HG02981 (cell line): ENCODE data around the gene TRMT13.

ENCODE experiments used
- ATAC-seq: cut with Tn5 transposase; IDR thresholded peaks from one replicate; pipeline ENCODE4 v1.9.1; 2021; ENCODE audit warnings: mild to moderate bottlenecking, moderate library complexity; ENCODE audit not compliant: unreplicated experiment

TRMT13 gene

GRCh38 chr1:100132566-100133477 lies at the start of gene TRMT13, which contains the start of gene SASS6:
Gene TRMT13, plus strand, starts transcription at chr1:100133163. Its CDS starts 6 bp downstream, at chr1:100133169.
Gene SASS6, minus strand, starts transcription at chr1:100132930. Its CDS starts 116 bp downstream, at chr1:100132814.
- ATAC-seq, result peak; percentile 92

- no peak for ATAC-seq
Measured at GRCh38 chr1:100087396-100087795, 45.6 kb upstream of the TRMT13 start.

- no peak for ATAC-seq
Measured at GRCh38 chr1:100089082-100089481, 43.9 kb upstream of the TRMT13 start.

GRCh38 chr1:100090471-100090870 lies 42.5 kb upstream of the TRMT13 start:
- no peak for ATAC-seq

- no peak for ATAC-seq
Measured at GRCh38 chr1:100100202-100100601, 32.8 kb upstream of the TRMT13 start.

- no peak for ATAC-seq
Measured at GRCh38 chr1:100101564-100101963, 31.4 kb upstream of the TRMT13 start.

GRCh38 chr1:100107696-100108095 lies 25.3 kb upstream of the TRMT13 start:
- no peak for ATAC-seq

- ATAC-seq, result no peak
Measured at GRCh38 chr1:100109554-100110066, 23.4 kb upstream of the TRMT13 start.

- ATAC-seq, result no peak
Measured at GRCh38 chr1:100115524-100115923, 17.4 kb upstream of the TRMT13 start.

- ATAC-seq, result no peak
Measured at GRCh38 chr1:100122177-100122576, 10.8 kb upstream of the TRMT13 start.

- ATAC-seq, result no peak
Measured at GRCh38 chr1:100127226-100127625, 5.7 kb upstream of the TRMT13 start.

- ATAC-seq, result no peak
Measured at GRCh38 chr1:100130552-100131077, 2.3 kb upstream of the TRMT13 start.

GRCh38 chr1:100131623-100132022 lies 1.3 kb upstream of the TRMT13 start:
- ATAC-seq, result no peak

GRCh38 chr1:100134872-100135271 lies 1.9 kb downstream of the TRMT13 start:
- no peak for ATAC-seq

- no peak for ATAC-seq
Measured at GRCh38 chr1:100137602-100138001, 4.6 kb downstream of the TRMT13 start.

- ATAC-seq, result no peak
Measured at GRCh38 chr1:100141192-100141591, 8.2 kb downstream of the TRMT13 start.

GRCh38 chr1:100142343-100142742 lies 9.4 kb downstream of the TRMT13 start:
- no peak for ATAC-seq

GRCh38 chr1:100145116-100145515 lies 12.2 kb downstream of the TRMT13 start:
- ATAC-seq, result no peak

GRCh38 chr1:100146958-100147357 lies 14.0 kb downstream of the TRMT13 start:
- ATAC-seq, result no peak

- no peak for ATAC-seq
Measured at GRCh38 chr1:100147875-100148274, 14.9 kb downstream of the TRMT13 start.

- no peak for ATAC-seq
Measured at GRCh38 chr1:100151679-100152078, 18.7 kb downstream of the TRMT13 start.

GRCh38 chr1:100152271-100152670 lies 19.3 kb downstream of the TRMT13 start:
- ATAC-seq, result no peak
